Measurements from ENCODE around the gene DDX41. TPM values are rescaled to one million over a fixed set of nuclear protein-coding genes. Genes with fewer than 3 reads are reported as not detected.

The DDX41 gene
- total RNA-seq, 1 experiment from 2014 or later = 133 TPM

DNA sequence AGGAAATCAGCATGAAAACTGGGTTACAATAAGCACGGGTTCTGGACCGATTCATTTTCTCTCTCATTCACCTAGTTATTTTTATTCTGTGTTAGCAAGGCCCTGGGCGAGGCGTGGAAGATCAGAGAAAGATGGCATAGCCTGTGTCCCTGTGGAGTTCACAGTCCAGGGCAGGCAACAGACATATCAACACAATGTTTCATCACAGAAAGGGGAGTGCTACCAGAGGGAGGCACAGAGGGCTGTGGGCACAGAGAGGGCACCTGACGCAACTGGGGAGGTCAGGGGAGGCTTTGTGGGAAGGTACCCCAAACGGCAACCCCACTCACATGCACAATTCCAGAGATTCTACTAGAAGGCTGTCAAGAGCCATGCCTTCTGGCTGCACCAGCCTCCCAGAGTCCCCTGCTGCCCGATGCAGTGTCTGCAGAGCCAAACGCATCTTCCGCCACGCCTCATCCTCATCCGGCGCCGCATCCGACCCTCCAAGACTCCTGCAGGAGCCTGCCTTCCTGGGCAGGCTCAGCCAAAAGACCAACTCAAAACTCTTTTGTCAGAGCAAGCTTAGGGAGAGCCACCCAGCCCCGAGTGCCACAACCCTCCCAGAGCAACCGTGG lies 36.2 kb upstream of the DDX41 start:
- Histone ChIP-seq H2BK12ac (ENCODE audit: insufficient read length, low read depth, low read length) (no peak overlapping the region), H2BK15ac (ENCODE audit: low read depth, low read length) (no peak overlapping the region), H3K4ac (ENCODE audit: low read depth, low read length) (no peak overlapping the region), H3K23ac (ENCODE audit: insufficient read length, low read depth, low read length) (peak overlapping the region; percentile 77), H4K20me1 (ENCODE audit: control insufficient read depth, insufficient read depth, insufficient read length) (no peaks in the 10 kb centered on the region), H3K27me3 (ENCODE audit: insufficient read depth, low read length) (no peaks in the 10 kb centered on the region), H2AK5ac (ENCODE audit: insufficient read length, low read length) (no peak overlapping the region), H3K56ac (ENCODE audit: insufficient read length, low read depth, low read length) (no peak overlapping the region), H2BK5ac (ENCODE audit: insufficient read length, low read length) (no peak overlapping the region), H3K9me3 (ENCODE audit: control insufficient read depth, low read depth, low read length) (no peaks in the 10 kb centered on the region), H3K4me1 (ENCODE audit: insufficient read depth, low read length) (peaks cover 5% of the 10 kb centered on the region; the same call in 1 of the 2 replicates), H3K27ac (ENCODE audit: insufficient read length, low read depth, low read length) (no peak overlapping the region), H4K91ac (ENCODE audit: insufficient read length, low read depth, low read length) (no peak overlapping the region), H2AFZ (ENCODE audit: low read length) (no peak overlapping the region), H3K18ac (ENCODE audit: insufficient read length, low read depth, low read length) (no peak overlapping the region), H4K5ac (ENCODE audit: insufficient read length, low read depth, low read length) (no peak overlapping the region), H3T11ph (ENCODE audit: low read length) (no peak overlapping the region), H3K9ac (ENCODE audit: extremely low read depth, insufficient read length, low read length) (no peak overlapping the region), H4K8ac (replicated peaks; ENCODE audit: insufficient read length, low read depth, low read length) (no peak overlapping the region), H3K4me2 (ENCODE audit: insufficient read depth, insufficient read length, low read length) (peak overlapping the region; percentile 87), H2BK20ac (ENCODE audit: low read depth, low read length, poor library complexity, severe bottlenecking) (no peak overlapping the region), H3K23me2 (ENCODE audit: insufficient read length, low read depth, low read length, poor library complexity, severe bottlenecking) (peaks cover 15% of the 10 kb centered on the region), H3K14ac (ENCODE audit: insufficient read depth, low read length) (no peak overlapping the region; the same call in 1 of the 2 replicates), H3K79me1 (ENCODE audit: insufficient read depth, low read depth, low read length, poor library complexity, severe bottlenecking) (peaks cover 14% of the 10 kb centered on the region), H3K79me2 (ENCODE audit: insufficient read depth, low read length) (peaks cover 11% of the 10 kb centered on the region; the same call in 1 of the 2 replicates), H2BK120ac (ENCODE audit: low read depth, low read length, poor library complexity, severe bottlenecking) (no peak overlapping the region)
- Mint-ChIP-seq H3K27ac (no peak overlapping the region; a peak in 2 of 7 replicates), H3K9me3 (no peaks in the 10 kb centered on the region), H3K4me3 (peak overlapping the region; percentile 82 to 87), H3K36me3 (ENCODE audit: insufficient read depth in 1 of 3, low read depth in 3 of 3) (peaks cover 10 to 24% (median 20%) of the 10 kb centered on the region in 3 experiments), H3K4me1 (peaks cover 32 to 35% of the 10 kb centered on the region in 2 experiments), H3K27me3 (ENCODE audit: low read depth) (peaks cover 2% of the 10 kb centered on the region; the same call in 1 of the 2 replicates)
- WGBS (ENCODE audit: extremely low coverage, insufficient read length, low lambda C conversion rate) = no CpG with 5 or more reads among the region's 16 CpGs
- no peak for DNase-seq
- TF ChIP-seq, protein P1, sequence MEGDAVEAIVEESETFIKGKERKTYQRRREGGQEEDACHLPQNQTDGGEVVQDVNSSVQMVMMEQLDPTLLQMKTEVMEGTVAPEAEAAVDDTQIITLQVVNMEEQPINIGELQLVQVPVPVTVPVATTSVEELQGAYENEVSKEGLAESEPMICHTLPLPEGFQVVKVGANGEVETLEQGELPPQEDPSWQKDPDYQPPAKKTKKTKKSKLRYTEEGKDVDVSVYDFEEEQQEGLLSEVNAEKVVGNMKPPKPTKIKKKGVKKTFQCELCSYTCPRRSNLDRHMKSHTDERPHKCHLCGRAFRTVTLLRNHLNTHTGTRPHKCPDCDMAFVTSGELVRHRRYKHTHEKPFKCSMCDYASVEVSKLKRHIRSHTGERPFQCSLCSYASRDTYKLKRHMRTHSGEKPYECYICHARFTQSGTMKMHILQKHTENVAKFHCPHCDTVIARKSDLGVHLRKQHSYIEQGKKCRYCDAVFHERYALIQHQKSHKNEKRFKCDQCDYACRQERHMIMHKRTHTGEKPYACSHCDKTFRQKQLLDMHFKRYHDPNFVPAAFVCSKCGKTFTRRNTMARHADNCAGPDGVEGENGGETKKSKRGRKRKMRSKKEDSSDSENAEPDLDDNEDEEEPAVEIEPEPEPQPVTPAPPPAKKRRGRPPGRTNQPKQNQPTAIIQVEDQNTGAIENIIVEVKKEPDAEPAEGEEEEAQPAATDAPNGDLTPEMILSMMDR (conservative IDR thresholded peaks at IDR 0.05) = no peak

Measured in H9 (cell line).